HG03558 (cell line): Measurements from ENCODE around the gene APOBEC3A.
A peak's percentile ranks its signal among the peaks of the same experiment; 100 is the strongest.
"Not testable (repeated sequence)": the region's sequence is repeated elsewhere in the genome, so short reads cannot be mapped to it uniquely, and the experiment has no call there.

Source experiments
- ATAC-seq: cut with Tn5 transposase; IDR thresholded peaks from one replicate; pipeline ENCODE4 v1.9.1; 2021; ENCODE audit warnings: moderate number of reproducible peaks; ENCODE audit not compliant: unreplicated experiment; ENCODE audit errors: extremely low read depth

APOBEC3A gene

GRCh38 chr22:38974826-38975175 is 17.4 kb downstream of the APOBEC3A start:
- ATAC-seq = no peak

- not testable (repeated sequence) for ATAC-seq
Observed at GRCh38 chr22:38977289-38977688, 19.9 kb downstream of the APOBEC3A start.

GRCh38 chr22:38980587-38980986 is 23.2 kb downstream of the APOBEC3A start:
- ATAC-seq = not testable (repeated sequence)

GRCh38 chr22:38981005-38981991 is 23.9 kb downstream of the APOBEC3A start:
- no peak for ATAC-seq

GRCh38 chr22:38981992-38982927 is 24.9 kb downstream of the APOBEC3A start, which contains the start of gene APOBEC3B:
APOBEC3B (plus strand) TSS chr22:38982347; CDS start chr22:38982454, 107 bp downstream.
- no peak for ATAC-seq

- ATAC-seq = no peak
Observed at GRCh38 chr22:38984224-38984623, 26.8 kb downstream of the APOBEC3A start.

GRCh38 chr22:38984784-38985757 is 27.7 kb downstream of the APOBEC3A start:
- ATAC-seq = peak; percentile 55

- ATAC-seq = no peak
Observed at GRCh38 chr22:38986629-38987028, 29.2 kb downstream of the APOBEC3A start.

- ATAC-seq = no peak
Observed at GRCh38 chr22:38987171-38987895, 29.9 kb downstream of the APOBEC3A start.

GRCh38 chr22:38989466-38989865 is 32.1 kb downstream of the APOBEC3A start:
- no peak for ATAC-seq

GRCh38 chr22:38992871-38993371 is 35.5 kb downstream of the APOBEC3A start:
- not testable (repeated sequence) for ATAC-seq

- ATAC-seq = no peak
Observed at GRCh38 chr22:38996105-38996504, 38.7 kb downstream of the APOBEC3A start.

- no peak for ATAC-seq
Observed at GRCh38 chr22:38997518-38997917, 40.1 kb downstream of the APOBEC3A start.

GRCh38 chr22:39003165-39003638 is 45.8 kb downstream of the APOBEC3A start:
- ATAC-seq = no peak

- no peak for ATAC-seq
Observed at GRCh38 chr22:39007177-39007576, 49.8 kb downstream of the APOBEC3A start.

GRCh38 chr22:39008271-39008850 is 51.0 kb downstream of the APOBEC3A start:
- not testable (repeated sequence) for ATAC-seq

- ATAC-seq = no peak
Observed at GRCh38 chr22:39010946-39011345, 53.5 kb downstream of the APOBEC3A start.
